H1 (cell line): ENCODE measurements around the gene C19orf25. TPM values are rescaled to one million over a fixed set of nuclear protein-coding genes. Genes with fewer than 3 reads are reported as not detected.

Source experiments
- BCL11A ChIP-seq, 2 experiments: IDR thresholded peaks; one replicate each; pipeline ENCODE4 v1.6.1; 2011; ENCODE audit warnings: low read depth in 2 of 2, low read length in 2 of 2, mild to moderate bottlenecking in 2 of 2
- CHD1 ChIP-seq: IDR thresholded peaks from 2 replicates; pipeline ENCODE4 v1.6.1; 2012; ENCODE audit warnings: low read depth, low read length, improper control_type of control experiment
- JUND ChIP-seq: IDR thresholded peaks from 2 replicates; pipeline ENCODE4 v1.6.1; 2011; ENCODE audit warnings: mild to moderate bottlenecking, improper control_type of control experiment, low read length
- MAFK ChIP-seq: IDR thresholded peaks from 2 replicates; pipeline ENCODE4 v1.6.1; 2012; ENCODE audit warnings: low read depth, mild to moderate bottlenecking, improper control_type of control experiment, low read length
- POLR2AphosphoS5 ChIP-seq: IDR thresholded peaks from 2 replicates; pipeline ENCODE4 v1.6.1; 2011; ENCODE audit warnings: low read depth, low read length
- SIRT6 ChIP-seq: IDR thresholded peaks from one replicate; pipeline ENCODE4 v1.7.1; 2012; ENCODE audit warnings: low read length, inconsistent platforms
- SRF ChIP-seq: IDR thresholded peaks from 2 replicates; pipeline ENCODE4 v1.6.1; 2011; ENCODE audit warnings: mild to moderate bottlenecking, low read depth, low read length, moderate library complexity
- TAF7 ChIP-seq: optimal IDR thresholded peaks from 2 replicates; pipeline ENCODE3; 2011; ENCODE audit warnings: low read depth, mild to moderate bottlenecking, inconsistent platforms, low read length, moderate library complexity, borderline replicate concordance
- polyA plus RNA-seq, 7 experiments: library from polyadenylated mRNA; depleted of rRNA in 3 of 7; stranded (reverse) in 5 of 7; unstranded in 2 of 7; fragments of >200 nt in 5 of 7; fragments of 200-250 nt in 2 of 7; gene quantifications; 1 replicate in 5 of 7; 2 replicates in 1 of 7; 4 replicates in 1 of 7; pipeline versions ENCODE4 v1.2.1 to v1.2.3, GENCODE V29; 2011 to 2013; ENCODE audit warnings: missing spikeins in 2 of 7, mixed read lengths in 2 of 7
- total RNA-seq: library from RNA; stranded (reverse); fragmentation: NEBNext Ultra II Directional; extraction: Animal tissue kit (Norgen Biotek cat#: 25700); gene quantifications from 2 replicates; pipeline ENCODE4 v1.2.1, GENCODE V29; 2021
- TF ChIP-seq, protein P1 (sequence below): fragments of 300-600 bp; sonication (generic); IDR thresholded peaks from 2 replicates; pipeline ENCODE4 v1.7.1; 2012; ENCODE audit warnings: low read length, moderate library complexity, mild to moderate bottlenecking, inconsistent platforms; ENCODE audit not compliant: insufficient replicate concordance
- TF ChIP-seq, protein P2 (sequence below), 3 experiments: IDR thresholded peaks; 1 replicate in 2 of 3; 2 replicates in 1 of 3; pipeline versions ENCODE4 v1.5.1 to v1.6.1; 2011; ENCODE audit warnings: low read length in 3 of 3, mild to moderate bottlenecking in 3 of 3, inconsistent platforms in 2 of 3, low read depth in 1 of 3, moderate library complexity in 1 of 3; ENCODE audit not compliant: insufficient read depth in 1 of 3; ENCODE audit errors: control extremely low read depth in 1 of 3

C19orf25 gene
- total and polyA plus RNA-seq, 2 of the 8 experiments (the other 6 are each of a cell fraction or from before 2014, with no cell fraction given) = 41.3 to 67.4 TPM

DNA sequence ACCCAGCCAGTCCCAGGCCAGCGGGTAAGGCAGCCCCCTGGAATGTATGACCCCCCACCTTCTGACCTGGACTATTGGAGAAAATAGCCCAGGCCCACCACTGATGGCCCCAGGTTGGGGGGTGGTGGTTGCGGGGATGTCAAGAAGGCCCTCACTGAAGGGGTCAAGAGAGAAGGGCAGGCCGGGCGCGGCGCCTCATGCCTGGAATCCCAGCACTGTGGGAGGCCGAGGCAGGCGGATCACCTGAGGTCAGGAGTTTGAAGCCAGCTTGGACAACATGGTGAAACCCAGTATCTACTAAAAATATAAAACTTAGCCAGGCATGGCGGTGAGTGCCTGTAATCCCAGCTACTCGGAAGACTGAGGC is 35.3 kb upstream of the C19orf25 start (continued):
- TF ChIP-seq, protein P1, sequence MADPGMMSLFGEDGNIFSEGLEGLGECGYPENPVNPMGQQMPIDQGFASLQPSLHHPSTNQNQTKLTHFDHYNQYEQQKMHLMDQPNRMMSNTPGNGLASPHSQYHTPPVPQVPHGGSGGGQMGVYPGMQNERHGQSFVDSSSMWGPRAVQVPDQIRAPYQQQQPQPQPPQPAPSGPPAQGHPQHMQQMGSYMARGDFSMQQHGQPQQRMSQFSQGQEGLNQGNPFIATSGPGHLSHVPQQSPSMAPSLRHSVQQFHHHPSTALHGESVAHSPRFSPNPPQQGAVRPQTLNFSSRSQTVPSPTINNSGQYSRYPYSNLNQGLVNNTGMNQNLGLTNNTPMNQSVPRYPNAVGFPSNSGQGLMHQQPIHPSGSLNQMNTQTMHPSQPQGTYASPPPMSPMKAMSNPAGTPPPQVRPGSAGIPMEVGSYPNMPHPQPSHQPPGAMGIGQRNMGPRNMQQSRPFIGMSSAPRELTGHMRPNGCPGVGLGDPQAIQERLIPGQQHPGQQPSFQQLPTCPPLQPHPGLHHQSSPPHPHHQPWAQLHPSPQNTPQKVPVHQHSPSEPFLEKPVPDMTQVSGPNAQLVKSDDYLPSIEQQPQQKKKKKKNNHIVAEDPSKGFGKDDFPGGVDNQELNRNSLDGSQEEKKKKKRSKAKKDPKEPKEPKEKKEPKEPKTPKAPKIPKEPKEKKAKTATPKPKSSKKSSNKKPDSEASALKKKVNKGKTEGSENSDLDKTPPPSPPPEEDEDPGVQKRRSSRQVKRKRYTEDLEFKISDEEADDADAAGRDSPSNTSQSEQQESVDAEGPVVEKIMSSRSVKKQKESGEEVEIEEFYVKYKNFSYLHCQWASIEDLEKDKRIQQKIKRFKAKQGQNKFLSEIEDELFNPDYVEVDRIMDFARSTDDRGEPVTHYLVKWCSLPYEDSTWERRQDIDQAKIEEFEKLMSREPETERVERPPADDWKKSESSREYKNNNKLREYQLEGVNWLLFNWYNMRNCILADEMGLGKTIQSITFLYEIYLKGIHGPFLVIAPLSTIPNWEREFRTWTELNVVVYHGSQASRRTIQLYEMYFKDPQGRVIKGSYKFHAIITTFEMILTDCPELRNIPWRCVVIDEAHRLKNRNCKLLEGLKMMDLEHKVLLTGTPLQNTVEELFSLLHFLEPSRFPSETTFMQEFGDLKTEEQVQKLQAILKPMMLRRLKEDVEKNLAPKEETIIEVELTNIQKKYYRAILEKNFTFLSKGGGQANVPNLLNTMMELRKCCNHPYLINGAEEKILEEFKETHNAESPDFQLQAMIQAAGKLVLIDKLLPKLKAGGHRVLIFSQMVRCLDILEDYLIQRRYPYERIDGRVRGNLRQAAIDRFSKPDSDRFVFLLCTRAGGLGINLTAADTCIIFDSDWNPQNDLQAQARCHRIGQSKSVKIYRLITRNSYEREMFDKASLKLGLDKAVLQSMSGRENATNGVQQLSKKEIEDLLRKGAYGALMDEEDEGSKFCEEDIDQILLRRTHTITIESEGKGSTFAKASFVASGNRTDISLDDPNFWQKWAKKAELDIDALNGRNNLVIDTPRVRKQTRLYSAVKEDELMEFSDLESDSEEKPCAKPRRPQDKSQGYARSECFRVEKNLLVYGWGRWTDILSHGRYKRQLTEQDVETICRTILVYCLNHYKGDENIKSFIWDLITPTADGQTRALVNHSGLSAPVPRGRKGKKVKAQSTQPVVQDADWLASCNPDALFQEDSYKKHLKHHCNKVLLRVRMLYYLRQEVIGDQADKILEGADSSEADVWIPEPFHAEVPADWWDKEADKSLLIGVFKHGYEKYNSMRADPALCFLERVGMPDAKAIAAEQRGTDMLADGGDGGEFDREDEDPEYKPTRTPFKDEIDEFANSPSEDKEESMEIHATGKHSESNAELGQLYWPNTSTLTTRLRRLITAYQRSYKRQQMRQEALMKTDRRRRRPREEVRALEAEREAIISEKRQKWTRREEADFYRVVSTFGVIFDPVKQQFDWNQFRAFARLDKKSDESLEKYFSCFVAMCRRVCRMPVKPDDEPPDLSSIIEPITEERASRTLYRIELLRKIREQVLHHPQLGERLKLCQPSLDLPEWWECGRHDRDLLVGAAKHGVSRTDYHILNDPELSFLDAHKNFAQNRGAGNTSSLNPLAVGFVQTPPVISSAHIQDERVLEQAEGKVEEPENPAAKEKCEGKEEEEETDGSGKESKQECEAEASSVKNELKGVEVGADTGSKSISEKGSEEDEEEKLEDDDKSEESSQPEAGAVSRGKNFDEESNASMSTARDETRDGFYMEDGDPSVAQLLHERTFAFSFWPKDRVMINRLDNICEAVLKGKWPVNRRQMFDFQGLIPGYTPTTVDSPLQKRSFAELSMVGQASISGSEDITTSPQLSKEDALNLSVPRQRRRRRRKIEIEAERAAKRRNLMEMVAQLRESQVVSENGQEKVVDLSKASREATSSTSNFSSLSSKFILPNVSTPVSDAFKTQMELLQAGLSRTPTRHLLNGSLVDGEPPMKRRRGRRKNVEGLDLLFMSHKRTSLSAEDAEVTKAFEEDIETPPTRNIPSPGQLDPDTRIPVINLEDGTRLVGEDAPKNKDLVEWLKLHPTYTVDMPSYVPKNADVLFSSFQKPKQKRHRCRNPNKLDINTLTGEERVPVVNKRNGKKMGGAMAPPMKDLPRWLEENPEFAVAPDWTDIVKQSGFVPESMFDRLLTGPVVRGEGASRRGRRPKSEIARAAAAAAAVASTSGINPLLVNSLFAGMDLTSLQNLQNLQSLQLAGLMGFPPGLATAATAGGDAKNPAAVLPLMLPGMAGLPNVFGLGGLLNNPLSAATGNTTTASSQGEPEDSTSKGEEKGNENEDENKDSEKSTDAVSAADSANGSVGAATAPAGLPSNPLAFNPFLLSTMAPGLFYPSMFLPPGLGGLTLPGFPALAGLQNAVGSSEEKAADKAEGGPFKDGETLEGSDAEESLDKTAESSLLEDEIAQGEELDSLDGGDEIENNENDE = no peak
- no peak for TF ChIP-seq BCL11A (IDR thresholded peaks at IDR 0.05; ENCODE audit: low read depth in 2 of 2, low read length in 2 of 2)
- TF ChIP-seq SIRT6 = no peak
- no peak for TF ChIP-seq SRF
- TF ChIP-seq, protein P2, sequence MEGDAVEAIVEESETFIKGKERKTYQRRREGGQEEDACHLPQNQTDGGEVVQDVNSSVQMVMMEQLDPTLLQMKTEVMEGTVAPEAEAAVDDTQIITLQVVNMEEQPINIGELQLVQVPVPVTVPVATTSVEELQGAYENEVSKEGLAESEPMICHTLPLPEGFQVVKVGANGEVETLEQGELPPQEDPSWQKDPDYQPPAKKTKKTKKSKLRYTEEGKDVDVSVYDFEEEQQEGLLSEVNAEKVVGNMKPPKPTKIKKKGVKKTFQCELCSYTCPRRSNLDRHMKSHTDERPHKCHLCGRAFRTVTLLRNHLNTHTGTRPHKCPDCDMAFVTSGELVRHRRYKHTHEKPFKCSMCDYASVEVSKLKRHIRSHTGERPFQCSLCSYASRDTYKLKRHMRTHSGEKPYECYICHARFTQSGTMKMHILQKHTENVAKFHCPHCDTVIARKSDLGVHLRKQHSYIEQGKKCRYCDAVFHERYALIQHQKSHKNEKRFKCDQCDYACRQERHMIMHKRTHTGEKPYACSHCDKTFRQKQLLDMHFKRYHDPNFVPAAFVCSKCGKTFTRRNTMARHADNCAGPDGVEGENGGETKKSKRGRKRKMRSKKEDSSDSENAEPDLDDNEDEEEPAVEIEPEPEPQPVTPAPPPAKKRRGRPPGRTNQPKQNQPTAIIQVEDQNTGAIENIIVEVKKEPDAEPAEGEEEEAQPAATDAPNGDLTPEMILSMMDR (IDR thresholded peaks at IDR 0.05; ENCODE audit: control extremely low read depth in 1 of 3, insufficient read depth in 1 of 3, low read depth in 1 of 3, low read length in 3 of 3) = no peak
- TF ChIP-seq MAFK = no peak
- no peak for TF ChIP-seq CHD1
- no peak for TF ChIP-seq TAF7
- TF ChIP-seq JUND = no peak
- TF ChIP-seq POLR2AphosphoS5 = no peak
